ENCODE data around the gene HAVCR1.

DNA sequence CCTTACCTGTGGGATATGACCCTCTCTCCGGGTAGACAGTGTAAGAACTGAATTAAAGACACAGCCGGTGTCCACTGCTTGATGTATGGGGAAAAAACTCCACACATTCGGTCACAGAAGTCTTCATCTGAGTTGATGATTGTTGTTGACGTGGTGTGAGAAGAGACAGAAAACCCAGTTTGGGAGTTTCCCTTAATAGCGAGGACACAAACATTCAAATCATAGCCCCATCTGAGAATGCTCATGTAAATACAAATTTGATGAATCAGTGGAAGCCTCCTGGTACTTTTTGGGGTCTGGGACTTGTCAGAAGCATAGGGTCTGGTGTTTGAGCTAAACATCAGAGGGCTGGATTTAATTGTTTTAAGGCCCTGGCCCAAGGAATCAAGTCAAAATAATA lies 11.0 kb downstream of the HAVCR1 start:
- TF ChIP-seq, protein P1, sequence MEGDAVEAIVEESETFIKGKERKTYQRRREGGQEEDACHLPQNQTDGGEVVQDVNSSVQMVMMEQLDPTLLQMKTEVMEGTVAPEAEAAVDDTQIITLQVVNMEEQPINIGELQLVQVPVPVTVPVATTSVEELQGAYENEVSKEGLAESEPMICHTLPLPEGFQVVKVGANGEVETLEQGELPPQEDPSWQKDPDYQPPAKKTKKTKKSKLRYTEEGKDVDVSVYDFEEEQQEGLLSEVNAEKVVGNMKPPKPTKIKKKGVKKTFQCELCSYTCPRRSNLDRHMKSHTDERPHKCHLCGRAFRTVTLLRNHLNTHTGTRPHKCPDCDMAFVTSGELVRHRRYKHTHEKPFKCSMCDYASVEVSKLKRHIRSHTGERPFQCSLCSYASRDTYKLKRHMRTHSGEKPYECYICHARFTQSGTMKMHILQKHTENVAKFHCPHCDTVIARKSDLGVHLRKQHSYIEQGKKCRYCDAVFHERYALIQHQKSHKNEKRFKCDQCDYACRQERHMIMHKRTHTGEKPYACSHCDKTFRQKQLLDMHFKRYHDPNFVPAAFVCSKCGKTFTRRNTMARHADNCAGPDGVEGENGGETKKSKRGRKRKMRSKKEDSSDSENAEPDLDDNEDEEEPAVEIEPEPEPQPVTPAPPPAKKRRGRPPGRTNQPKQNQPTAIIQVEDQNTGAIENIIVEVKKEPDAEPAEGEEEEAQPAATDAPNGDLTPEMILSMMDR (IDR thresholded peaks at IDR 0.05) = no peak
- TF ChIP-seq POLR2A (IDR thresholded peaks at IDR 0.05) = no peak

All from prostate gland (tissue), 2 donors.